Omental fat pad (tissue), 4 donors: ENCODE results near the gene NTN4. TPM values are rescaled to one million over a fixed set of nuclear protein-coding genes. Genes with fewer than 3 reads are reported as not detected.
"Not testable (repeated sequence)": the region's sequence is repeated elsewhere in the genome, so short reads cannot be mapped to it uniquely, and the experiment has no call there.

Experiments
- ATAC-seq: fragments of 150-250 bp; one replicate; pipeline ENCODE4 v1.9.1; 2016; ENCODE audit warnings: mild to moderate bottlenecking, moderate library complexity; ENCODE audit not compliant: low FRiP score
- DNase-seq: peaks from one replicate; pipeline ENCODE4 v3.0.0-alpha.2; 2019; ENCODE audit warnings: low spot score
- total RNA-seq, 4 donors: library from RNA; depleted of rRNA; stranded (reverse); fragments of >200 nt; gene quantifications; one replicate each; pipeline ENCODE4 v1.1.0, GENCODE V29; 2016
- TF ChIP-seq, protein P1 (sequence below), 3 donors: fragments of 450-650 bp; IDR thresholded peaks; one replicate each; pipeline ENCODE4 v1.5.1; 2016 to 2017; ENCODE audit warnings: antibody characterized with exemption in 3 of 3, mild to moderate bottlenecking in 3 of 3, moderate library complexity in 2 of 3

Gene NTN4
- total RNA-seq, 4 donors from 2014 or later, result 12.2 to 55.2 (median 15.0) TPM

- TF ChIP-seq, protein P1, sequence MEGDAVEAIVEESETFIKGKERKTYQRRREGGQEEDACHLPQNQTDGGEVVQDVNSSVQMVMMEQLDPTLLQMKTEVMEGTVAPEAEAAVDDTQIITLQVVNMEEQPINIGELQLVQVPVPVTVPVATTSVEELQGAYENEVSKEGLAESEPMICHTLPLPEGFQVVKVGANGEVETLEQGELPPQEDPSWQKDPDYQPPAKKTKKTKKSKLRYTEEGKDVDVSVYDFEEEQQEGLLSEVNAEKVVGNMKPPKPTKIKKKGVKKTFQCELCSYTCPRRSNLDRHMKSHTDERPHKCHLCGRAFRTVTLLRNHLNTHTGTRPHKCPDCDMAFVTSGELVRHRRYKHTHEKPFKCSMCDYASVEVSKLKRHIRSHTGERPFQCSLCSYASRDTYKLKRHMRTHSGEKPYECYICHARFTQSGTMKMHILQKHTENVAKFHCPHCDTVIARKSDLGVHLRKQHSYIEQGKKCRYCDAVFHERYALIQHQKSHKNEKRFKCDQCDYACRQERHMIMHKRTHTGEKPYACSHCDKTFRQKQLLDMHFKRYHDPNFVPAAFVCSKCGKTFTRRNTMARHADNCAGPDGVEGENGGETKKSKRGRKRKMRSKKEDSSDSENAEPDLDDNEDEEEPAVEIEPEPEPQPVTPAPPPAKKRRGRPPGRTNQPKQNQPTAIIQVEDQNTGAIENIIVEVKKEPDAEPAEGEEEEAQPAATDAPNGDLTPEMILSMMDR (IDR thresholded peaks at IDR 0.05), result no peak
- ATAC-seq, result no peak
- DNase-seq, result no peak
Observed at GRCh38 chr12:95658386-95658785, 132.2 kb downstream of the NTN4 start.

GRCh38 chr12:95654665-95655064 is 135.9 kb downstream of the NTN4 start:
- not testable (repeated sequence) for DNase-seq, ATAC-seq

- ATAC-seq (no peak), DNase-seq (no peak)
- TF ChIP-seq, protein P1 (IDR thresholded peaks at IDR 0.05), result no peak
Observed at GRCh38 chr12:95653771-95654546, 136.6 kb downstream of the NTN4 start.

DNA sequence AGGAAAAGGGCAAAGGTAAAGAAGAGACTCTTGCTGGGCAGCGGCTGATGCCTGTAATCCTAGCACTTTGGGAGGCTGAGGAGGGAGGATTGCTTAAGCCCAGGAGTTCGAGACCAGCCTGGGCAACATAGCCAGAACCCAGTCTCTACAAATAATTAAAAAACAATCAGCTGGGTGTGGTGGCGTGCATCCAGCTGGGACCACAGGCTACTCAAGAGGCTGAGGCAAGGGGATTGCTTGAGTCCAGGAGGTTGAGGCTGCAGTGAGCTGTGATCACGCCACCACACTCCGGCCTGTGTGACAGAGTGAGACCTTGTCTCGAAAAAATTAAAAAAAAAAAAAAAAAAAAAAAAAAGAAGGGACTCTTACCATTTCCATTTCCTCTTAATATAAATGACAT is 138.9 kb downstream of the NTN4 start:
- TF ChIP-seq, protein P1 (IDR thresholded peaks at IDR 0.05), result no peak
- DNase-seq, result no peak
- no peak for ATAC-seq

GRCh38 chr12:95648990-95649791 is 141.4 kb downstream of the NTN4 start:
- ATAC-seq (no peak), DNase-seq (no peak)
- TF ChIP-seq, protein P1 (IDR thresholded peaks at IDR 0.05), result no peak

- ATAC-seq (no peak), DNase-seq (no peak)
- TF ChIP-seq, protein P1 (IDR thresholded peaks at IDR 0.05), result no peak
Observed at GRCh38 chr12:95646781-95647190, 143.8 kb downstream of the NTN4 start.

GRCh38 chr12:95643256-95643655 is 147.3 kb downstream of the NTN4 start:
- DNase-seq (no peak), ATAC-seq (no peak)
- TF ChIP-seq, protein P1 (IDR thresholded peaks at IDR 0.05), result no peak
